DMS114 treated with DMSO at 0.1 percent for 48 hours (cell line): ENCODE results near the gene MOSMO.
"Not testable (repeated sequence)": the region's sequence is repeated elsewhere in the genome, so short reads cannot be mapped to it uniquely, and the experiment has no call there.

Source experiments
- DNase-seq: peaks from one replicate; lab custom pipeline; 2025; ENCODE audit not compliant: unreplicated experiment; lab: John Stamatoyannopoulos, UW

Gene MOSMO

GRCh38 chr16:22043882-22044281 is 36.0 kb downstream of the MOSMO start:
- DNase-seq = not testable (repeated sequence)

DNA sequence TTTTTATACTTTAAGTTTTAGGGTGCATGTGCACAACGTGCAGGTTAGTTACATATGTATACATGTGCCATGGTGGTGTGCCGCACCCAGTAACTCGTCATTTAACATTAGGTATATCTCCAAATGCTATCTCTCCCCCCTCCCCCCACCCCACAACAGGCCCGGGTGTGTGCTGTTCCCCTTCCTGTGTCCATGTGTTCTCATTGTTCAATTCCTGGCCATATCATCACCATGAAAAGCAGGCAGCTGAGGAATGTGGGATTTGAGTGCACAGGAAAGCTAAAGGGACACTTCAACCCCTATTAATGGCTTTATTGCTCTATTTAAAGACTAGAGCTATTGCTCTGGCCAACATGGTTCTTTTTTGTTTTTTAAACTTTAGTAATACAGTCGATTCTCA is 38.0 kb downstream of the MOSMO start:
- not testable (repeated sequence) for DNase-seq

GRCh38 chr16:22050963-22051362 is 43.1 kb downstream of the MOSMO start:
- no peak for DNase-seq

- no peak for DNase-seq
Observed at GRCh38 chr16:22052980-22053379, 45.1 kb downstream of the MOSMO start.

DNA sequence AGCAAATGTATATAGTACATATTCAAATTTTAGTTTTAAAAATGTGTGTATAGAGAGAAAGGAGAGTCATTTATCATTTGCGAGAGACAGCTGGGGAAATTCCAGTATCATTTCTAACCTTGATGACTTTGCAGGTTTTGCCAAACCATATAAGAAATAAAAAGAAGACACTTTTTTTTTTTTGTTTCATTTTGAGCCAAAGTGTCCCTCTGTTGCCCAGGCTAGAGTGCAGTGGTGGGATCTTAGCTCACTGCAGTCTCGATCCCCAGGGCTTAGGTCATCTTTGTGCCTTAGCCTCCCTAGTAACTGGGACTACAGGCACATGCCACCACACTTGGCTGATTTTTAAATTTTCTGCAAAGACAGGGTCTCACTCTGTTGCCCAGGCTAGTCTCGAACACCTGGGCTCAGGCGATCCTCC is 46.0 kb downstream of the MOSMO start:
- DNase-seq = no peak

- no peak for DNase-seq
Observed at GRCh38 chr16:22054847-22055590, 47.1 kb downstream of the MOSMO start.

DNA sequence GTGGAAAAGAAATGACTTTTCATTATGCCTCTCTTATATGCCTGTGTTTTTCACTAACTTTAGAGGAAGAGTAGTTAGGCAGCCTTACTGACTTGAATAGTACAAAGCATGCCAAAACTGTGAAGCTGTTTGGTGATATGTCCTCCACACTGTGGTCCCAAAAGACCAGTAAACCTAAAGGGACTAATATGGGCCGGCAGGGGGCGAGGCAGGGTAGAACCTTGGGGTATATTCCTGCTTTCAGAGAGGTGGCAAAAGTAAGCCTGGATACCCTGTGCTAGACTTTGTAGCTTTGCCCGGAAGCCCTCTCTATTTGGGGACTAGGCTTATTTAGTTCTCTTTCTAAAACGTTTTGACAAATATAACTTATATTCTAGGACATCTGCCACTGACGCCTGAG is 48.0 kb downstream of the MOSMO start:
- no peak for DNase-seq

- DNase-seq = no peak
Observed at GRCh38 chr16:22063888-22064467, 56.1 kb downstream of the MOSMO start.

DNA sequence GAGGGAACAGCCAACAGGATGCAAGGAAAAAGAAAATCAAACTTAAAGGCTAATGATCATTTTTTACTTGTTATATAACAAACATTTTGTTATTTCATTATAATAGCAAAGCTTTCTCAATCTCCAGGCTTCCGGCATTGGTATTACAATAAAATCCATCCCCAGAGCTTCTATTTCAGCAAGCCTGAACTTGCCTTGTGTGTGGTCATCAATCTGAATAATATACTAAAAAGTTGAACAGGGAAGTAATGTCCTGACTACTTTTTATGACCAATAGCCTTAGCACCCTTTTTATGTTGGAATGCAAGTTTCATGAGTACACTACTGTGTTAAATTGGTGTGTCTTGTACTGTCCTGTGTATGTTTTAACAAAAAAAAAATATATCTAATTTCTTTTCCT is 57.3 kb downstream of the MOSMO start:
- DNase-seq = no peak

DNA sequence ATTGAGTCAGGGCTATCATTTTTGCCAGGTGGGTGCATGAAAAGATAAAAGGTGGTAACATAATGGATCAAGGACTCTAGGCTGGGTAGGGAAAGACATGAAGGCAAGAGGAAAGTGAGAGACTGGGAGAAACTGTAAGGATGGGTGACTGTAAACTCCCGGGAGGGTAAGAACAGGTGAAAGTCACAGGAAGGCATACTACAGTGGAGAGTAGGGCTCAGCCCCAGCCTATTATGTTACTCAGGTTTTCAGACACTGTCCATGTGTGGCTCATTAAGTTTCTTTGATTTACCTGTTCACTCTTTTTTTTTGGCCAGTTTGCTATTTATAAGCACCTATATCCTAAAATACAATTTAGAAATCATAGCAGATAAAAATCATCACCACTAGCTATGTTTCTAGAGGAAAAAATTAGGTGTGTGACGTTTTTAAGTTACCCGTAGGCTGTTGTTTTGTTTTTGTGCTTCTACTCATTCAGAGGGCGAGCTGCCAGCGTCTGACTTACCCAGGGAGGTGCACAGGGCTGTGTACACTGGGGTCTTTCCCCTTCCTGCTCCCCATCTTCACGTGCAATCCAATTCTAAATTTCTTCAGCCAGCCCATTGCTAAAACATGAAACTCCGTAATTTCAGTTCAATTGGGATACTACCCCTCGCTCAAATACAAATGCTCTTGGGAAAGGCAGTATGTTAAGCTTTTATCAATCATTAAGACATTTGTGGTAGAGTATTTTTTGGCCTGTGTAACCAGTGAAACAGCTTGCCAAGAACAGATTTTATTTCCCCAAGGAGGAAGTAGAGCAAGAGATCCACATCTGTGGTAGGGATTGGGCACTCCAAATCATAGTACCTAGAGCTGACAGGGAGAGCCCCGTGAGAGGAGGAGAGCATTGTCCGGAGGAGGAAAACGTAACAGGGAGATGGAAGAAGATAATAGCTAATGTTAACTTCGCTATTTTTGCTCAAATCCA is 62.7 kb downstream of the MOSMO start:
- no peak for DNase-seq

DNA sequence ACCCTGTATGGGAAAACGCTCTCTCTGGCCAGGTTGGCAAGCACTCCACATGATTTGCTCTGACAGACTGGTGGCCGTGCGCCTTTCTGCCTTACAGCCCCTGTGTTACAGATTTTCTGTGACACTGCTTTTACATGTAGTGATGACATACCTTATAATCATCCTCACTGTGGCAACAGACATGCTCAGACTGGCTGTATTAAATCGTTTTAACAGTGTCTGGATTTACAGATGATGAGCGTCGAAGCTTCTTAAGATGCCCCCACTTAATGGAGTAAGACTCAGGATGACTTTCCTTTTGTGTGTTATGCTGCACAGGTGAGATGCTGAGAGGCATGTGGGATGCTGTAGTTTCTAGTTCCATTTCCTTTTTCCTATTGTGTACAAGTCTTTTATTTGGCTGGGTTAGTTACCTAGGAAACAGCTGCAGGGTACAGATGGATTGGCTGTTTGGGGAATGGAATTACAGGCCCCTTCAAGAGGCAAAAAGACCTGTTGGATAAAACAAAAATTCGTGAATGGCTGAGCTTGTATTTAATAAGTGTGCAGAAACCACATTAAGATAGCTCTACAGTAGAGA is 63.5 kb downstream of the MOSMO start:
- no peak for DNase-seq

- DNase-seq = no peak
Observed at GRCh38 chr16:22073350-22073749, 65.4 kb downstream of the MOSMO start.

DNA sequence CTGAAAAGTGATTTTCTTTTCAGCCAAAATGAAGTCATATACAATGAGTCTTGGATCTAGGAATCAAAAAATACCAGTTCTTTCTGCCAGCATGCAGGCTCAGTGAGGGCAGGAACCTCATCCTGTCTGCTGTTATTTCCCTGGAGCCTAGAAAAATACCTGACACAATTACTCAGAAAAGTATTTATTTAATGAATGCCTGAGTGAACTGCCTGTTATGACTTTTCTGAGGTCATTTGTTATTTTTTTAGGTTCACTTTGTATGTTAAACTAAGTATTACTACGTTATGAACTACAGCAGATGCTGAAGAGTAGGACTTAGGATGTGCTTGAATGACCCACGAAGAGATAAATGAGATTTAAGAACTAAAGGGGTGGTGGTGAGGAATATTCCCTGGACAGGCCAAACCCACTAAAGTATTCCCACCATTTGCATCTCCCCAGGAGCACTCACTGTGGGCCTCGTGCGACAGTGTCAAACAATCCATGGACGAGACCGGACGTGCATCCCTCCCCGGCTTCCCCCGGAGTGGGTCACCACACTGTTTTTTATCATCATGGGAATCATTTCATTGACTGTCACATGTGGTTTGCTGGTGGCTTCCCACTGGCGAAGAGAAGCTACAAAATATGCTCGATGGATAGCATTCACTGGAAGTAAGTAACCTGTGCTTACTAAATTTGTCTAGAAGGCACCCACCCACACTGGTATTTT is 67.3 kb downstream of the MOSMO start:
- no peak for DNase-seq

DNA sequence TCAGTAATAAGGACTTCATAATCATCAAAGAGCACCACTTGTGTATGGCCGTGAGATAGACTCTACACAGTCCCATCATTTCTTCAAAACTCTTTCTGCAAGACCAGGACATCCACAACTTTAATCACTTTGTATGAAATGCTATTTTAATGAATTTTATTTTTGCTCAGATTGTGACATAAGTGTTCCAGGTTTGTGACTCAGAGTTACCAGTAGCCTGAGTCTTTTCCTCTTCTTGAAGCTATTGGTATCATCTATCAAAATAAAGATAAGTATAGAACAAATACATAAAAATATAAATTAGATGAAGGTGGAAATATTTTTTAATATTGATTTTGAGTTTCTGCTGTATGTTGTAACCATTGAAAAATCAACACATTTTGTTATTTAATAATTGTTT is 67.9 kb downstream of the MOSMO start:
- no peak for DNase-seq

GRCh38 chr16:22077700-22078313 is 69.9 kb downstream of the MOSMO start:
- DNase-seq = peak; percentile 32

- DNase-seq = no peak
Observed at GRCh38 chr16:22078656-22079055, 70.7 kb downstream of the MOSMO start.

DNA sequence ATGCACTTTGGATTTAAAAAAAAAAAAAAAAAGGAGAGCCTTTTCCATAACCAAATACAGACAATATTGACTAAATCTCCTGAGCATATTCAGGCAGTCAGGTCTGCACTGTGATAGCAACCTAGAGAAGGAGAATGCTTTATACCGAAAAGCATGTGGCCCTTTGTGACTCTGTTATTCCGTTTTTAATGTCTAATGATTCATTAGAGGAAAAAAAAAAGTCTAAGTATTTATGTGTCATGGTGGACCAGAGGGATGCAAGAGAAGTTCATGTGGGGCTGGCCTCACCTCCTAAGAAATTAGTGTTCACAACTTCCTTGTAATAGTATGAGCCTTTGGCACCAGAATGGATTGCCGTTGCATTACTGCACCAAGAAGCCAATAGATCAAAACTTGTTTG is 73.1 kb downstream of the MOSMO start:
- no peak for DNase-seq

DNA sequence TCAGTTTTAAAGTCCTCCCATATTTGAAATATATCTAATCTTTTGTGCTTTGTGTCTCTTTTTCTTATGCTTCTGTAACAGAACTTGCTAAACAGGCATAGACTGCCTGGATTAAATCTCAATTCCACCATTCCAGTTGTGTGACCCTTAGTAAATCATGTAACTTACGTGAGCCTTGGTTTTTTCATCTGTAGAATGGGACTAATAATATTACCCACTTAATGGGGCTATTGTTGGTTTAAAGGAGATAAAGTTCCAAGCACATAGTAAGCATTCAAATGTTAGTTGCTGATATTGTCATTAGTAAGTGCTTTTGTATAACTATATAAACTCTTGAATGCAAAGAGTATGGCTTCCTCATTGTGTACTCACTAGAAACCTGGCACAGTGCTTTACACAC is 78.5 kb downstream of the MOSMO start:
- no peak for DNase-seq

- DNase-seq = no peak
Observed at GRCh38 chr16:22088642-22089041, 80.7 kb downstream of the MOSMO start.

- no peak for DNase-seq
Observed at GRCh38 chr16:22089910-22090309, 82.0 kb downstream of the MOSMO start.
